ENCODE results near the gene CACNA1F. TPM values are rescaled to one million over a fixed set of nuclear protein-coding genes. Genes with fewer than 3 reads are reported as not detected.
"Not testable (repeated sequence)": the region's sequence is repeated elsewhere in the genome, so short reads cannot be mapped to it uniquely, and the experiment has no call there.

Gene CACNA1F
- total and polyA plus RNA-seq, 12 donors: 0.03 to 0.42 (median 0.11) TPM; not detected in 4

- H3K4me3 ChIP-seq: peak overlapping the region in 1 of 10 donors; percentile 1
- H3K27ac ChIP-seq: peak overlapping the region in 6 of 10 donors; percentile 5 to 76 (median 26)
- intact Hi-C loops (cut with DNase I): no loop called here
- DNase-seq (no peak), ATAC-seq (peak in 2 of 8 donors; percentile 12 to 41)
- WGBS, 2 donors: 61 to 64% methylated on average over 20 to 27 of the region's 27 CpGs
- no peak for TF ChIP-seq CTCF (IDR thresholded peaks at IDR 0.05)
- peaks cover 0 to 4% (median 0%) of the 10 kb centered on the region in 11 donors for H3K9me3 ChIP-seq
- H3K36me3 ChIP-seq: peaks cover 0 to 60% (median 0%) of the 10 kb centered on the region in 9 donors
- H3K4me1 ChIP-seq: peaks cover 0 to 27% (median 5%) of the 10 kb centered on the region in 9 donors
- H3K27me3 ChIP-seq: no peaks in the 10 kb centered on the region
These were observed 56.5 kb downstream of the CACNA1F start for GRCh38 chrX:49176421-49177326.

- no peak for ATAC-seq
- Histone ChIP-seq H3K4me3 (no peak overlapping the region), H3K27me3 (no peaks in the 10 kb centered on the region), H3K9me3 (peaks cover 0 to 5% (median 0%) of the 10 kb centered on the region in 11 donors), H3K27ac (peak overlapping the region in 1 of 10 donors; percentile 76), H3K36me3 (peaks cover 0 to 55% (median 0%) of the 10 kb centered on the region in 9 donors), H3K4me1 (peaks cover 0 to 27% (median 5%) of the 10 kb centered on the region in 9 donors)
- intact Hi-C loops (cut with DNase I): no loop called here
- WGBS, 2 donors: 90 to 93% methylated on average over 42 to 43 of the region's 43 CpGs
- no peak for TF ChIP-seq CTCF (IDR thresholded peaks at IDR 0.05)
- no peak for DNase-seq
These were observed 57.5 kb downstream of the CACNA1F start for GRCh38 chrX:49175435-49176274.

GRCh38 chrX:49174723-49175122, 58.4 kb downstream of the CACNA1F start:
- TF ChIP-seq CTCF (IDR thresholded peaks at IDR 0.05): no peak
- Histone ChIP-seq H3K27ac (no peak overlapping the region), H3K36me3 (peaks cover 0 to 50% (median 0%) of the 10 kb centered on the region in 9 donors), H3K9me3 (peaks cover 0 to 5% (median 0%) of the 10 kb centered on the region in 11 donors), H3K4me3 (no peak overlapping the region), H3K4me1 (peaks cover 0 to 27% (median 5%) of the 10 kb centered on the region in 9 donors), H3K27me3 (no peaks in the 10 kb centered on the region)
- intact Hi-C loops (cut with DNase I): no loop called here
- DNase-seq (no peak), ATAC-seq (no peak)
- 77 to 83% methylated on average over 3 of the region's 3 CpGs for whole genome bisulfite sequencing, 2 donors

- Histone ChIP-seq H3K4me1 (peaks cover 0 to 27% (median 5%) of the 10 kb centered on the region in 9 donors), H3K36me3 (peaks cover 0 to 39% (median 0%) of the 10 kb centered on the region in 9 donors), H3K27ac (peak overlapping the region in 2 of 10 donors; percentile 91 to 92), H3K4me3 (peak overlapping the region in 1 of 10 donors; percentile 69)
- DNase-seq; intact Hi-C loops (cut with DNase I); ATAC-seq; H3K9me3 ChIP-seq; H3K27me3 ChIP-seq: not testable (repeated sequence)
- WGBS, 2 donors: 96 to 97% methylated on average over 8 of the region's 8 CpGs
These were observed 59.6 kb downstream of the CACNA1F start for GRCh38 chrX:49173544-49173943.

Data from heart right ventricle (tissue), 16 donors.